K562 (cell line): ENCODE data around the gene TMEM87A. TPM values are rescaled to one million over a fixed set of nuclear protein-coding genes. Genes with fewer than 3 reads are reported as not detected.

Source experiments
- MCM2 ChIP-seq: fragments of 450-650 bp; IDR thresholded peaks from 2 replicates; pipeline ENCODE4 v1.6.1; 2017; ENCODE audit warnings: low read depth, mild to moderate bottlenecking
- PURB ChIP-seq: sonication (generic); formaldehyde crosslinking; IDR thresholded peaks from 2 replicates; pipeline ENCODE4 v1.9.0; 2021; ENCODE audit warnings: low read depth, mild to moderate bottlenecking, missing genetic modification reagents
- SAFB ChIP-seq: fragments of 200-400 bp; formaldehyde crosslinking; IDR thresholded peaks from 2 replicates; pipeline ENCODE4 v1.6.1; 2017; ENCODE audit warnings: low read depth, low read length, borderline replicate concordance
- TAF15 ChIP-seq: fragments of 200-400 bp; formaldehyde crosslinking; IDR thresholded peaks from 2 replicates; pipeline ENCODE4 v1.6.1; 2017; ENCODE audit warnings: mild to moderate bottlenecking, low read depth, low read length, moderate library complexity
- polyA plus RNA-seq, 8 experiments: library from polyadenylated mRNA; depleted of rRNA in 4 of 8; stranded (reverse) in 5 of 8; unstranded in 3 of 8; fragments of >200 nt; fragmentation: Nextera tagmentation in 2 of 8; fragmentation: Illumina TruSeq in 1 of 8; extraction: Ambion mirVana in 2 of 8; extraction: Trizol in 1 of 8; gene quantifications; 2 replicates each; pipeline versions ENCODE4 v1.2.1 to v1.2.3, GENCODE V29; 2011 to 2014; ENCODE audit warnings: inconsistent platforms in 1 of 8, missing spikeins in 1 of 8
- total RNA-seq, 7 experiments: library from RNA; depleted of rRNA in 6 of 7; stranded (reverse); fragments of >200 nt in 6 of 7; fragmentation: Illumina TruSeq in 2 of 7; extraction: Trizol in 2 of 7; gene quantifications; 2 replicates each; pipeline versions ENCODE4 v1.2.1 to v1.2.3, GENCODE V29; 2011 to 2021; ENCODE audit warnings: low replicate concordance in 1 of 7
- TF ChIP-seq, protein P1 (sequence below): fragments of 200-600 bp; sonication (generic); IDR thresholded peaks from one replicate; pipeline ENCODE4 v1.6.1; 2012; ENCODE audit warnings: mild to moderate bottlenecking, low read depth, low read length, inconsistent platforms
- TF ChIP-seq, protein P2 (sequence below): sonication (generic); formaldehyde crosslinking; IDR thresholded peaks from 2 replicates; pipeline ENCODE4 v1.8.0; 2022; ENCODE audit warnings: mild to moderate bottlenecking, missing genetic modification reagents, borderline replicate concordance
- TF ChIP-seq, protein P3 (sequence below), 2 experiments: fragments of 450-650 bp in 1 of 2; sonication (generic) in 1 of 2; formaldehyde crosslinking in 1 of 2; IDR thresholded peaks in 1 of 2; conservative IDR thresholded peaks in 1 of 2; 2 replicates each; pipeline versions ENCODE4 v1.6.1 to v1.8.1; 2016 to 2023; ENCODE audit warnings: mild to moderate bottlenecking in 2 of 2, moderate library complexity in 2 of 2, inconsistent platforms in 1 of 2, missing genetic modification reagents in 1 of 2

TMEM87A gene
- total and polyA plus RNA-seq, 9 of the 15 experiments (the other 6 are each of a cell fraction or from before 2014, with no cell fraction given) = 16.6 to 43.3 (median 29.6) TPM

DNA sequence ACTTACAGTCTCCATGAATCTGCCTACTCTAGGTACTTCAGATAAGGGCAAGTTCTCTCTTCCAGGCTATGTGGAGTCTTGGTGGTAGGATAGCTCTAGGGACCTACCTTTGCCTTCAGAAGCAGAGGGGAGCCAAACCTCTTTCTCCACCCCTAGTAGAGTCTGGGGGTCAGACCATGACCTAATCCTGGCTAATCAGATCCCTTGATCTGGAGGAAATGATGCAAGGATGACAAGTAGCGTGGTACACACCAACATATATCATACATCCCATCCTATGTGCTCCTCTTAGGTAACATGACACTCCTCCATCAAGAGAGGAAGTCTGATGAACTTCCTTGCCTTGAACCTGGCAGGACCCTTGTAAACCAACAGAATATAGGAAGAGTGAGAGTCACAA is 101.4 kb downstream of the TMEM87A start (continued):
- TF ChIP-seq, protein P1, sequence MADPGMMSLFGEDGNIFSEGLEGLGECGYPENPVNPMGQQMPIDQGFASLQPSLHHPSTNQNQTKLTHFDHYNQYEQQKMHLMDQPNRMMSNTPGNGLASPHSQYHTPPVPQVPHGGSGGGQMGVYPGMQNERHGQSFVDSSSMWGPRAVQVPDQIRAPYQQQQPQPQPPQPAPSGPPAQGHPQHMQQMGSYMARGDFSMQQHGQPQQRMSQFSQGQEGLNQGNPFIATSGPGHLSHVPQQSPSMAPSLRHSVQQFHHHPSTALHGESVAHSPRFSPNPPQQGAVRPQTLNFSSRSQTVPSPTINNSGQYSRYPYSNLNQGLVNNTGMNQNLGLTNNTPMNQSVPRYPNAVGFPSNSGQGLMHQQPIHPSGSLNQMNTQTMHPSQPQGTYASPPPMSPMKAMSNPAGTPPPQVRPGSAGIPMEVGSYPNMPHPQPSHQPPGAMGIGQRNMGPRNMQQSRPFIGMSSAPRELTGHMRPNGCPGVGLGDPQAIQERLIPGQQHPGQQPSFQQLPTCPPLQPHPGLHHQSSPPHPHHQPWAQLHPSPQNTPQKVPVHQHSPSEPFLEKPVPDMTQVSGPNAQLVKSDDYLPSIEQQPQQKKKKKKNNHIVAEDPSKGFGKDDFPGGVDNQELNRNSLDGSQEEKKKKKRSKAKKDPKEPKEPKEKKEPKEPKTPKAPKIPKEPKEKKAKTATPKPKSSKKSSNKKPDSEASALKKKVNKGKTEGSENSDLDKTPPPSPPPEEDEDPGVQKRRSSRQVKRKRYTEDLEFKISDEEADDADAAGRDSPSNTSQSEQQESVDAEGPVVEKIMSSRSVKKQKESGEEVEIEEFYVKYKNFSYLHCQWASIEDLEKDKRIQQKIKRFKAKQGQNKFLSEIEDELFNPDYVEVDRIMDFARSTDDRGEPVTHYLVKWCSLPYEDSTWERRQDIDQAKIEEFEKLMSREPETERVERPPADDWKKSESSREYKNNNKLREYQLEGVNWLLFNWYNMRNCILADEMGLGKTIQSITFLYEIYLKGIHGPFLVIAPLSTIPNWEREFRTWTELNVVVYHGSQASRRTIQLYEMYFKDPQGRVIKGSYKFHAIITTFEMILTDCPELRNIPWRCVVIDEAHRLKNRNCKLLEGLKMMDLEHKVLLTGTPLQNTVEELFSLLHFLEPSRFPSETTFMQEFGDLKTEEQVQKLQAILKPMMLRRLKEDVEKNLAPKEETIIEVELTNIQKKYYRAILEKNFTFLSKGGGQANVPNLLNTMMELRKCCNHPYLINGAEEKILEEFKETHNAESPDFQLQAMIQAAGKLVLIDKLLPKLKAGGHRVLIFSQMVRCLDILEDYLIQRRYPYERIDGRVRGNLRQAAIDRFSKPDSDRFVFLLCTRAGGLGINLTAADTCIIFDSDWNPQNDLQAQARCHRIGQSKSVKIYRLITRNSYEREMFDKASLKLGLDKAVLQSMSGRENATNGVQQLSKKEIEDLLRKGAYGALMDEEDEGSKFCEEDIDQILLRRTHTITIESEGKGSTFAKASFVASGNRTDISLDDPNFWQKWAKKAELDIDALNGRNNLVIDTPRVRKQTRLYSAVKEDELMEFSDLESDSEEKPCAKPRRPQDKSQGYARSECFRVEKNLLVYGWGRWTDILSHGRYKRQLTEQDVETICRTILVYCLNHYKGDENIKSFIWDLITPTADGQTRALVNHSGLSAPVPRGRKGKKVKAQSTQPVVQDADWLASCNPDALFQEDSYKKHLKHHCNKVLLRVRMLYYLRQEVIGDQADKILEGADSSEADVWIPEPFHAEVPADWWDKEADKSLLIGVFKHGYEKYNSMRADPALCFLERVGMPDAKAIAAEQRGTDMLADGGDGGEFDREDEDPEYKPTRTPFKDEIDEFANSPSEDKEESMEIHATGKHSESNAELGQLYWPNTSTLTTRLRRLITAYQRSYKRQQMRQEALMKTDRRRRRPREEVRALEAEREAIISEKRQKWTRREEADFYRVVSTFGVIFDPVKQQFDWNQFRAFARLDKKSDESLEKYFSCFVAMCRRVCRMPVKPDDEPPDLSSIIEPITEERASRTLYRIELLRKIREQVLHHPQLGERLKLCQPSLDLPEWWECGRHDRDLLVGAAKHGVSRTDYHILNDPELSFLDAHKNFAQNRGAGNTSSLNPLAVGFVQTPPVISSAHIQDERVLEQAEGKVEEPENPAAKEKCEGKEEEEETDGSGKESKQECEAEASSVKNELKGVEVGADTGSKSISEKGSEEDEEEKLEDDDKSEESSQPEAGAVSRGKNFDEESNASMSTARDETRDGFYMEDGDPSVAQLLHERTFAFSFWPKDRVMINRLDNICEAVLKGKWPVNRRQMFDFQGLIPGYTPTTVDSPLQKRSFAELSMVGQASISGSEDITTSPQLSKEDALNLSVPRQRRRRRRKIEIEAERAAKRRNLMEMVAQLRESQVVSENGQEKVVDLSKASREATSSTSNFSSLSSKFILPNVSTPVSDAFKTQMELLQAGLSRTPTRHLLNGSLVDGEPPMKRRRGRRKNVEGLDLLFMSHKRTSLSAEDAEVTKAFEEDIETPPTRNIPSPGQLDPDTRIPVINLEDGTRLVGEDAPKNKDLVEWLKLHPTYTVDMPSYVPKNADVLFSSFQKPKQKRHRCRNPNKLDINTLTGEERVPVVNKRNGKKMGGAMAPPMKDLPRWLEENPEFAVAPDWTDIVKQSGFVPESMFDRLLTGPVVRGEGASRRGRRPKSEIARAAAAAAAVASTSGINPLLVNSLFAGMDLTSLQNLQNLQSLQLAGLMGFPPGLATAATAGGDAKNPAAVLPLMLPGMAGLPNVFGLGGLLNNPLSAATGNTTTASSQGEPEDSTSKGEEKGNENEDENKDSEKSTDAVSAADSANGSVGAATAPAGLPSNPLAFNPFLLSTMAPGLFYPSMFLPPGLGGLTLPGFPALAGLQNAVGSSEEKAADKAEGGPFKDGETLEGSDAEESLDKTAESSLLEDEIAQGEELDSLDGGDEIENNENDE = no peak
- TF ChIP-seq, protein P2, sequence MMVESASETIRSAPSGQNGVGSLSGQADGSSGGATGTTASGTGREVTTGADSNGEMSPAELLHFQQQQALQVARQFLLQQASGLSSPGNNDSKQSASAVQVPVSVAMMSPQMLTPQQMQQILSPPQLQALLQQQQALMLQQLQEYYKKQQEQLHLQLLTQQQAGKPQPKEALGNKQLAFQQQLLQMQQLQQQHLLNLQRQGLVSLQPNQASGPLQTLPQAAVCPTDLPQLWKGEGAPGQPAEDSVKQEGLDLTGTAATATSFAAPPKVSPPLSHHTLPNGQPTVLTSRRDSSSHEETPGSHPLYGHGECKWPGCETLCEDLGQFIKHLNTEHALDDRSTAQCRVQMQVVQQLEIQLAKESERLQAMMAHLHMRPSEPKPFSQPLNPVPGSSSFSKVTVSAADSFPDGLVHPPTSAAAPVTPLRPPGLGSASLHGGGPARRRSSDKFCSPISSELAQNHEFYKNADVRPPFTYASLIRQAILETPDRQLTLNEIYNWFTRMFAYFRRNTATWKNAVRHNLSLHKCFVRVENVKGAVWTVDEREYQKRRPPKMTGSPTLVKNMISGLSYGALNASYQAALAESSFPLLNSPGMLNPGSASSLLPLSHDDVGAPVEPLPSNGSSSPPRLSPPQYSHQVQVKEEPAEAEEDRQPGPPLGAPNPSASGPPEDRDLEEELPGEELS (CRISPR knock-in tag) = no peak
- TF ChIP-seq SAFB (no peak), TAF15 (no peak), MCM2 (no peak), PURB (CRISPR knock-in tag) (no peak)
- TF ChIP-seq, protein P3, sequence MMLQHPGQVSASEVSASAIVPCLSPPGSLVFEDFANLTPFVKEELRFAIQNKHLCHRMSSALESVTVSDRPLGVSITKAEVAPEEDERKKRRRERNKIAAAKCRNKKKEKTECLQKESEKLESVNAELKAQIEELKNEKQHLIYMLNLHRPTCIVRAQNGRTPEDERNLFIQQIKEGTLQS (IDR thresholded peaks at IDR 0.05) = peak; percentile 67; the same call in 1 of the 2 replicates
- TF ChIP-seq, protein P3 (CRISPR knock-in tag; conservative IDR thresholded peaks at IDR 0.05) = no peak
